Neutrophil (primary cell): ENCODE measurements around the gene SYNPO2.

Experiments
- H3K27ac ChIP-seq: fragments of 200-600 bp; sonication (generic); 2 replicates; pipeline ENCODE4 v1.5.1; 2016; ENCODE audit warnings: mild to moderate bottlenecking, moderate library complexity
- H3K27me3 ChIP-seq: fragments of 200-600 bp; sonication (generic); 2 replicates; pipeline ENCODE4 v1.6.0; 2016; ENCODE audit warnings: mild to moderate bottlenecking
- H3K36me3 ChIP-seq: fragments of 200-600 bp; sonication (generic); 2 replicates; pipeline ENCODE4 v1.5.1; 2017
- H3K4me1 ChIP-seq, 2 experiments: fragments of 200-600 bp in 1 of 2; sonication (generic) in 1 of 2; 1 replicate in 1 of 2; 2 replicates in 1 of 2; pipeline versions ENCODE4 v1.5.1 to v1.6.1; 2013 to 2016; ENCODE audit warnings: low read depth in 1 of 2, low read length in 1 of 2, mild to moderate bottlenecking in 1 of 2, moderate library complexity in 1 of 2; ENCODE audit not compliant: control insufficient read depth in 1 of 2, insufficient read depth in 1 of 2
- H3K4me3 ChIP-seq, 2 experiments: fragments of 200-600 bp in 1 of 2; sonication (generic) in 1 of 2; 1 replicate in 1 of 2; 2 replicates in 1 of 2; pipeline ENCODE4 v1.5.1; 2013 to 2016; ENCODE audit warnings: low read depth in 1 of 2, low read length in 1 of 2, mild to moderate bottlenecking in 1 of 2, moderate library complexity in 1 of 2
- H3K9me3 ChIP-seq: fragments of 200-600 bp; sonication (generic); 2 replicates; pipeline ENCODE4 v1.5.1; 2016
- CTCF ChIP-seq: fragments of 200-600 bp; sonication (generic); IDR thresholded peaks from 2 replicates; pipeline ENCODE4 v1.5.1; 2016; ENCODE audit warnings: antibody characterized with exemption

The SYNPO2 gene

GRCh38 chr4:119084513-119084912 lies 195.9 kb downstream of the SYNPO2 start:
- Histone ChIP-seq H3K27me3 (no peaks in the 10 kb centered on the region), H3K36me3 (no peaks in the 10 kb centered on the region), H3K9me3 (no peaks in the 10 kb centered on the region), H3K27ac (no peak overlapping the region), H3K4me1 (no peaks in the 10 kb centered on the region), H3K4me3 (no peak overlapping the region)
- no peak for TF ChIP-seq CTCF

- Histone ChIP-seq H3K27ac (no peak overlapping the region), H3K4me3 (no peak overlapping the region), H3K27me3 (no peaks in the 10 kb centered on the region), H3K4me1 (no peaks in the 10 kb centered on the region), H3K9me3 (no peaks in the 10 kb centered on the region), H3K36me3 (no peaks in the 10 kb centered on the region)
- no peak for TF ChIP-seq CTCF
Measured at GRCh38 chr4:119087121-119087520, 198.5 kb downstream of the SYNPO2 start.

GRCh38 chr4:119087656-119088055 lies 199.0 kb downstream of the SYNPO2 start:
- H3K36me3 ChIP-seq: no peaks in the 10 kb centered on the region
- H3K27ac ChIP-seq: no peak overlapping the region
- no peaks in the 10 kb centered on the region for H3K9me3 ChIP-seq
- H3K4me1 ChIP-seq: no peaks in the 10 kb centered on the region
- TF ChIP-seq CTCF: no peak
- H3K4me3 ChIP-seq: no peak overlapping the region
- no peaks in the 10 kb centered on the region for H3K27me3 ChIP-seq

- Histone ChIP-seq H3K27me3 (no peaks in the 10 kb centered on the region), H3K9me3 (no peaks in the 10 kb centered on the region), H3K4me1 (no peaks in the 10 kb centered on the region), H3K36me3 (no peaks in the 10 kb centered on the region), H3K27ac (no peak overlapping the region), H3K4me3 (no peak overlapping the region)
- no peak for TF ChIP-seq CTCF
Measured at GRCh38 chr4:119093042-119093827, 204.6 kb downstream of the SYNPO2 start.

- H3K27me3 ChIP-seq: no peaks in the 10 kb centered on the region
- no peak for TF ChIP-seq CTCF
- H3K9me3 ChIP-seq: no peaks in the 10 kb centered on the region
- H3K4me1 ChIP-seq: no peaks in the 10 kb centered on the region
- no peaks in the 10 kb centered on the region for H3K36me3 ChIP-seq
- no peak overlapping the region for H3K27ac ChIP-seq
- H3K4me3 ChIP-seq: no peak overlapping the region
Measured at GRCh38 chr4:119097282-119097900, 208.7 kb downstream of the SYNPO2 start.
